ENCODE measurements around the gene BCL2L15. TPM values are rescaled to one million over a fixed set of nuclear protein-coding genes. Genes with fewer than 3 reads are reported as not detected.

The BCL2L15 gene
- total RNA-seq, 1 donor from 2014 or later, result 1.3 TPM

GRCh38 chr1:113875714-113876113, 11.7 kb downstream of the BCL2L15 start:
- H3K36me3 ChIP-seq, result no peaks in the 10 kb centered on the region
- ATAC-seq, result no peak
- H3K4me3 ChIP-seq, result no peak overlapping the region
- no peaks in the 10 kb centered on the region for H3K27me3 ChIP-seq (ENCODE audit: low read depth)
- peaks cover 15% of the 10 kb centered on the region for H3K4me1 ChIP-seq
- intact Hi-C loops (cut with DNase I), result no loop called here
- H3K9me3 ChIP-seq, result no peaks in the 10 kb centered on the region
- H3K27ac ChIP-seq, result no peak overlapping the region
- DNase-seq, result no peak
- no peak for TF ChIP-seq CTCF (IDR thresholded peaks at IDR 0.05)

- Histone ChIP-seq H3K4me3 (no peak overlapping the region), H3K36me3 (no peaks in the 10 kb centered on the region), H3K27ac (no peak overlapping the region), H3K9me3 (no peaks in the 10 kb centered on the region), H3K27me3 (ENCODE audit: low read depth) (no peaks in the 10 kb centered on the region), H3K4me1 (peaks cover 15% of the 10 kb centered on the region)
- no peak for DNase-seq
- intact Hi-C loops (cut with DNase I), result no loop called here
- ATAC-seq, result no peak
- TF ChIP-seq CTCF (IDR thresholded peaks at IDR 0.05), result no peak
These were observed 13.1 kb downstream of the BCL2L15 start for GRCh38 chr1:113874012-113874879.

- Histone ChIP-seq H3K4me1 (peaks cover 15% of the 10 kb centered on the region), H3K4me3 (peak overlapping the region; percentile 37), H3K36me3 (no peaks in the 10 kb centered on the region), H3K27me3 (ENCODE audit: low read depth) (no peaks in the 10 kb centered on the region), H3K9me3 (no peaks in the 10 kb centered on the region), H3K27ac (peak overlapping the region; percentile 74)
- ATAC-seq, result peak; percentile 64 to 67
- no peak for TF ChIP-seq CTCF (IDR thresholded peaks at IDR 0.05)
- intact Hi-C loops (cut with DNase I), result no loop called here
- DNase-seq, result no peak
These were observed 15.0 kb downstream of the BCL2L15 start for GRCh38 chr1:113872219-113872935.

GRCh38 chr1:113871597-113872113, 15.7 kb downstream of the BCL2L15 start, which contains the start of gene PTPN22:
PTPN22 (minus strand) TSS chr1:113871712.
- Histone ChIP-seq H3K27ac (peak within 1 kb of the TSS; percentile 74), H3K4me1 (peaks cover 15% of the 10 kb centered on the region), H3K36me3 (no peaks in the 10 kb centered on the region), H3K9me3 (no peaks in the 10 kb centered on the region), H3K4me3 (peak within 1 kb of the TSS; percentile 37), H3K27me3 (ENCODE audit: low read depth) (no peaks in the 10 kb centered on the region)
- ATAC-seq (peak; percentile 91 to 96), DNase-seq (peak; percentile 73)
- intact Hi-C loops (cut with DNase I), result no loop called here
- TF ChIP-seq CTCF (IDR thresholded peaks at IDR 0.05), result no peak

- ATAC-seq, result no peak
- Histone ChIP-seq H3K4me1 (peaks cover 15% of the 10 kb centered on the region), H3K27me3 (ENCODE audit: low read depth) (no peaks in the 10 kb centered on the region), H3K27ac (peak overlapping the region; percentile 74), H3K36me3 (no peaks in the 10 kb centered on the region), H3K9me3 (no peaks in the 10 kb centered on the region), H3K4me3 (peak overlapping the region; percentile 37)
- TF ChIP-seq CTCF (IDR thresholded peaks at IDR 0.05), result no peak
- intact Hi-C loops (cut with DNase I), result no loop called here
- DNase-seq, result no peak
These were observed 16.6 kb downstream of the BCL2L15 start for GRCh38 chr1:113870778-113871177.
